K562 (cell line): ENCODE results near the gene DPP8. TPM values are rescaled to one million over a fixed set of nuclear protein-coding genes. Genes with fewer than 3 reads are reported as not detected.

Source experiments
- BACH1 ChIP-seq: fragments of 200-800 bp; sonication (Bioruptor generic); IDR thresholded peaks from 2 replicates; pipeline ENCODE4 v1.6.1; 2016; ENCODE audit warnings: missing genetic modification characterization, missing compliant biosample characterization
- BCLAF1 ChIP-seq, 2 experiments: fragments of 450-650 bp in 1 of 2; IDR thresholded peaks; 2 replicates each; pipeline ENCODE4 v1.6.1; 2011 to 2017; ENCODE audit warnings: low read depth in 2 of 2, antibody characterized with exemption in 1 of 2, borderline replicate concordance in 1 of 2, low read length in 1 of 2, mild to moderate bottlenecking in 1 of 2, mixed read lengths in 1 of 2; ENCODE audit not compliant: control insufficient read depth in 1 of 2
- FOXM1 ChIP-seq, 2 experiments: fragments of 450-650 bp in 1 of 2; sonication (generic) in 1 of 2; formaldehyde crosslinking in 1 of 2; IDR thresholded peaks; 2 replicates each; pipeline versions ENCODE4 v1.6.1 to v1.9.0; 2017 to 2022; ENCODE audit warnings: low read depth in 2 of 2, mild to moderate bottlenecking in 2 of 2, missing genetic modification reagents in 1 of 2, moderate library complexity in 1 of 2
- ILF3 ChIP-seq: fragments of 450-650 bp; IDR thresholded peaks from 2 replicates; pipeline ENCODE4 v1.6.1; 2018; ENCODE audit warnings: antibody characterized with exemption, mild to moderate bottlenecking, moderate library complexity, borderline replicate concordance
- MAFF ChIP-seq: IDR thresholded peaks from 2 replicates; pipeline ENCODE4 v1.6.1; 2012; ENCODE audit warnings: low read length, improper control_type of control experiment
- NCOR1 ChIP-seq: fragments of 450-650 bp; IDR thresholded peaks from 2 replicates; pipeline ENCODE4 v1.6.1; 2016; ENCODE audit warnings: mild to moderate bottlenecking, moderate library complexity
- SAFB ChIP-seq: fragments of 200-400 bp; formaldehyde crosslinking; IDR thresholded peaks from 2 replicates; pipeline ENCODE4 v1.6.1; 2017; ENCODE audit warnings: low read depth, low read length, borderline replicate concordance
- SNIP1 ChIP-seq: fragments of 450-650 bp; IDR thresholded peaks from 2 replicates; pipeline ENCODE4 v1.7.1; 2017; ENCODE audit warnings: low read depth, mild to moderate bottlenecking
- U2AF2 ChIP-seq: fragments of 200-400 bp; formaldehyde crosslinking; optimal IDR thresholded peaks from 2 replicates; pipeline ENCODE3; 2017; ENCODE audit warnings: low read depth, mild to moderate bottlenecking, low read length
- UBTF ChIP-seq, 2 experiments: IDR thresholded peaks; 2 replicates each; pipeline ENCODE4 v1.6.1; 2012; ENCODE audit warnings: improper control_type of control experiment in 2 of 2, low read depth in 2 of 2, low read length in 2 of 2, borderline replicate concordance in 1 of 2
- ZNF408 ChIP-seq: fragments of 250-450 bp; sonication (Bioruptor Pico); IDR thresholded peaks from 2 replicates; pipeline ENCODE4 v1.4.0; 2020; ENCODE audit warnings: low read depth, mild to moderate bottlenecking, moderate library complexity
- ZNF449 ChIP-seq: fragments of 250-450 bp; sonication (Bioruptor Pico); IDR thresholded peaks from 2 replicates; pipeline ENCODE4 v1.8.0; 2022; ENCODE audit warnings: moderate library complexity, mild to moderate bottlenecking, inconsistent platforms
- ZNF639 ChIP-seq, 2 experiments: fragments of 200-800 bp in 1 of 2; sonication (Bioruptor generic) in 1 of 2; sonication (generic) in 1 of 2; formaldehyde crosslinking in 1 of 2; IDR thresholded peaks in 1 of 2; conservative IDR thresholded peaks in 1 of 2; 2 replicates each; pipeline versions ENCODE4 v1.5.0 to v1.6.1; 2016 to 2020; ENCODE audit warnings: missing compliant biosample characterization in 1 of 2, missing genetic modification characterization in 1 of 2, missing genetic modification reagents in 1 of 2
- ZNF740 ChIP-seq, 3 experiments: fragments of 200-800 bp in 1 of 3; sonication (Bioruptor generic) in 1 of 3; sonication (generic) in 1 of 3; formaldehyde crosslinking in 1 of 3; IDR thresholded peaks; 2 replicates each; pipeline versions ENCODE4 v1.6.1 to v1.8.0; 2016 to 2022; ENCODE audit warnings: mild to moderate bottlenecking in 2 of 3, missing compliant biosample characterization in 2 of 3, missing genetic modification characterization in 2 of 3, missing genetic modification reagents in 1 of 3
- polyA plus RNA-seq, 8 experiments: library from polyadenylated mRNA; depleted of rRNA in 4 of 8; stranded (reverse) in 5 of 8; unstranded in 3 of 8; fragments of >200 nt; fragmentation: Nextera tagmentation in 2 of 8; fragmentation: Illumina TruSeq in 1 of 8; extraction: Ambion mirVana in 2 of 8; extraction: Trizol in 1 of 8; gene quantifications; 2 replicates each; pipeline versions ENCODE4 v1.2.1 to v1.2.3, GENCODE V29; 2011 to 2014; ENCODE audit warnings: inconsistent platforms in 1 of 8, missing spikeins in 1 of 8
- total RNA-seq, 7 experiments: library from RNA; depleted of rRNA in 6 of 7; stranded (reverse); fragments of >200 nt in 6 of 7; fragmentation: Illumina TruSeq in 2 of 7; extraction: Trizol in 2 of 7; gene quantifications; 2 replicates each; pipeline versions ENCODE4 v1.2.1 to v1.2.3, GENCODE V29; 2011 to 2021; ENCODE audit warnings: low replicate concordance in 1 of 7

Gene DPP8
- total and polyA plus RNA-seq, 9 of the 15 experiments (the other 6 are each of a cell fraction or from before 2014, with no cell fraction given): 5.5 to 36.7 (median 20.7) TPM

- TF ChIP-seq UBTF (IDR thresholded peaks at IDR 0.05; ENCODE audit: borderline replicate concordance in 1 of 2, low read depth in 2 of 2, low read length in 2 of 2): peak; percentile 58 to 85; a peak in 2 of 4 replicates
- TF ChIP-seq U2AF2: no peak
- no peak for TF ChIP-seq MAFF
- TF ChIP-seq BACH1 (tag): no peak
- TF ChIP-seq ZNF449: no peak
- no peak for TF ChIP-seq SNIP1
- peak; percentile 100 for TF ChIP-seq ZNF740 (CRISPR knock-in tag; IDR thresholded peaks at IDR 0.05)
- TF ChIP-seq ZNF740 (tag; IDR thresholded peaks at IDR 0.05): peak in 1 of 2 experiments; percentile 95; a peak in 2 of 4 replicates
- no peak for TF ChIP-seq ZNF408 (CRISPR knock-in tag)
- peak; percentile 32 for TF ChIP-seq NCOR1
- TF ChIP-seq ZNF639 (CRISPR knock-in tag; conservative IDR thresholded peaks at IDR 0.05 in 1 of 2, IDR thresholded peaks at IDR 0.05 in 1 of 2): peak in 1 of 2 experiments; percentile 93; a peak in 2 of 4 replicates
- peak in 1 of 2 experiments; percentile 86; a peak in 1 of 4 replicates for TF ChIP-seq BCLAF1 (IDR thresholded peaks at IDR 0.05; ENCODE audit: borderline replicate concordance in 1 of 2, control insufficient read depth in 1 of 2, low read depth in 2 of 2, low read length in 1 of 2)
- TF ChIP-seq SAFB: no peak
- no peak for TF ChIP-seq ILF3
- TF ChIP-seq FOXM1 (IDR thresholded peaks at IDR 0.05; ENCODE audit: low read depth): 0 out of 2 replicates have a peak, but pooled peaks have one; percentile 40
- TF ChIP-seq FOXM1 (CRISPR knock-in tag; IDR thresholded peaks at IDR 0.05; ENCODE audit: low read depth): 0 out of 2 replicates have a peak, but pooled peaks have one; percentile 71
Observed at GRCh38 chr15:65516997-65517865, at the start of gene DPP8 (continued).
